Esophagus muscularis mucosa (tissue), 4 donors: ENCODE results near the gene E2F2. TPM values are rescaled to one million over a fixed set of nuclear protein-coding genes. Genes with fewer than 3 reads are reported as not detected.

ENCODE experiments used
- DNase-seq: peaks from one replicate; pipeline ENCODE4 v3.0.0-alpha.2; 2017; ENCODE audit errors: extremely low spot score
- H3K27ac ChIP-seq, 4 donors: fragments of 200-600 bp; sonication (generic); replicated peaks in 1 of 4; 1 replicate in 3 of 4; 2 replicates in 1 of 4; pipeline ENCODE4 v1.5.1; 2016 to 2019; ENCODE audit warnings: mild to moderate bottlenecking in 1 of 4
- H3K27me3 ChIP-seq, 4 donors: fragments of 200-600 bp; sonication (generic); one replicate each; pipeline versions ENCODE4 v1.5.1 to v1.6.0; 2016 to 2019
- H3K36me3 ChIP-seq, 4 donors: fragments of 200-600 bp; sonication (generic); one replicate each; pipeline ENCODE4 v1.5.1; 2016 to 2019
- H3K4me1 ChIP-seq, 4 donors: fragments of 200-600 bp; sonication (generic); one replicate each; pipeline ENCODE4 v1.5.1; 2016 to 2019
- H3K4me3 ChIP-seq, 4 donors: fragments of 200-600 bp; sonication (generic); 1 replicate in 2 of 4; 2 replicates in 2 of 4; pipeline ENCODE4 v1.5.1; 2016 to 2019; ENCODE audit warnings: mild to moderate bottlenecking in 4 of 4, moderate library complexity in 1 of 4
- H3K9me3 ChIP-seq, 4 donors: fragments of 200-600 bp; sonication (generic); 1 replicate in 3 of 4; 2 replicates in 1 of 4; pipeline ENCODE4 v1.5.1; 2016 to 2019
- CTCF ChIP-seq, 3 experiments: fragments of 200-600 bp in 2 of 3; fragments of 450-650 bp in 1 of 3; sonication (generic) in 2 of 3; IDR thresholded peaks; one replicate each; pipeline ENCODE4 v1.5.1; 2017 to 2019; ENCODE audit warnings: antibody characterized with exemption in 3 of 3, mild to moderate bottlenecking in 2 of 3, moderate library complexity in 1 of 3
- EP300 ChIP-seq: sonication (generic); formaldehyde crosslinking; IDR thresholded peaks from one replicate; pipeline ENCODE4 v1.6.1; 2017; ENCODE audit warnings: antibody characterized with exemption
- POLR2A ChIP-seq: fragments of 450-650 bp; IDR thresholded peaks from one replicate; pipeline ENCODE4 v1.6.1; 2017; ENCODE audit warnings: antibody characterized with exemption, moderate library complexity, mild to moderate bottlenecking, low read depth
- POLR2AphosphoS5 ChIP-seq, 2 donors: sonication (generic); formaldehyde crosslinking; IDR thresholded peaks; one replicate each; pipeline ENCODE4 v1.6.1; 2017; ENCODE audit warnings: antibody characterized with exemption in 2 of 2
- WGBS: methylation state at CpG from one replicate; pipeline ENCODE4 v1.1.5; 2018; 5-methylcytosine and 5-hydroxymethylcytosine counted together
- intact Hi-C: fragments of 100-400 bp; cut with DNase I; formaldehyde crosslinking; loops from one replicate; pipeline ENCODE4 v1.15.1; 2023
- total RNA-seq, 4 donors: library from RNA; depleted of rRNA; stranded (reverse); fragments of >200 nt; gene quantifications; one replicate each; pipeline versions ENCODE4 v1.1.0 to v1.2.1, GENCODE V29; 2016

The E2F2 gene
- total RNA-seq, 4 donors from 2014 or later = 0.11 to 0.26 (median 0.17) TPM; not detected in 1

GRCh38 chr1:23473037-23473800 lies 57.8 kb downstream of the E2F2 start:
- no peak for DNase-seq
- peaks cover 45 to 73% (median 61%) of the 10 kb centered on the region in 4 donors for H3K4me1 ChIP-seq
- intact Hi-C loops = no loop called here
- H3K9me3 ChIP-seq = no peaks in the 10 kb centered on the region
- H3K4me3 ChIP-seq = no peak overlapping the region
- WGBS = 77% methylated on average over 6 of the region's 6 CpGs
- H3K36me3 ChIP-seq = peaks cover 0 to 3% (median 0%) of the 10 kb centered on the region in 4 donors
- H3K27ac ChIP-seq = peak overlapping the region; percentile 5 to 58 (median 14)
- TF ChIP-seq CTCF (IDR thresholded peaks at IDR 0.05) (no peak), EP300 (no peak), POLR2AphosphoS5 (IDR thresholded peaks at IDR 0.05) (no peak), POLR2A (no peak)
- H3K27me3 ChIP-seq = no peaks in the 10 kb centered on the region

- Histone ChIP-seq H3K4me1 (peaks cover 44 to 69% (median 61%) of the 10 kb centered on the region in 4 donors), H3K27me3 (no peaks in the 10 kb centered on the region)
- TF ChIP-seq POLR2A = no peak
- no peak for TF ChIP-seq EP300
- TF ChIP-seq CTCF (IDR thresholded peaks at IDR 0.05) = no peak
- TF ChIP-seq POLR2AphosphoS5 (IDR thresholded peaks at IDR 0.05) = no peak
Measured at GRCh38 chr1:23472351-23473036, 58.5 kb downstream of the E2F2 start.

GRCh38 chr1:23471473-23472075 lies 59.5 kb downstream of the E2F2 start:
- Histone ChIP-seq H3K36me3 (no peaks in the 10 kb centered on the region), H3K9me3 (no peaks in the 10 kb centered on the region), H3K4me1 (peaks cover 44 to 69% (median 61%) of the 10 kb centered on the region in 4 donors), H3K27ac (peak overlapping the region; percentile 2 to 63 (median 17)), H3K4me3 (no peak overlapping the region), H3K27me3 (no peaks in the 10 kb centered on the region)
- DNase-seq = no peak
- 74% methylated on average over 4 of the region's 4 CpGs for WGBS
- intact Hi-C loops = no loop called here
- TF ChIP-seq EP300 = no peak
- no peak for TF ChIP-seq POLR2A
- no peak for TF ChIP-seq POLR2AphosphoS5 (IDR thresholded peaks at IDR 0.05)
- no peak for TF ChIP-seq CTCF (IDR thresholded peaks at IDR 0.05)

More at GRCh38 chr1:23472351-23473036, 58.5 kb downstream of the E2F2 start:
- Histone ChIP-seq H3K36me3 (no peaks in the 10 kb centered on the region), H3K27ac (peak overlapping the region; percentile 2 to 63 (median 20)), H3K9me3 (no peaks in the 10 kb centered on the region), H3K4me3 (no peak overlapping the region)
- 88% methylated on average over 5 of the region's 5 CpGs for WGBS
- intact Hi-C loops = no loop called here
- DNase-seq = no peak

GRCh38 chr1:23470282-23471070 lies 60.6 kb downstream of the E2F2 start:
- H3K27me3 ChIP-seq = no peaks in the 10 kb centered on the region
- DNase-seq = no peak

More at GRCh38 chr1:23470282-23471070, 60.6 kb downstream of the E2F2 start:
- H3K27ac ChIP-seq = peak overlapping the region; percentile 57 to 76 (median 60)
- no peak overlapping the region for H3K4me3 ChIP-seq
- intact Hi-C loops = no loop called here
- WGBS = 57% methylated on average over 10 of the region's 12 CpGs
- H3K4me1 ChIP-seq = peaks cover 39 to 64% (median 60%) of the 10 kb centered on the region in 4 donors
- no peaks in the 10 kb centered on the region for H3K9me3 ChIP-seq
- no peak for TF ChIP-seq CTCF (IDR thresholded peaks at IDR 0.05)
- TF ChIP-seq POLR2AphosphoS5 (IDR thresholded peaks at IDR 0.05) = peak in 1 of 2 donors; percentile 44
- no peaks in the 10 kb centered on the region for H3K36me3 ChIP-seq
